GM19452 (cell line): ENCODE measurements around the gene EPHA10.

ENCODE experiments used
- ATAC-seq: cut with Tn5 transposase; IDR thresholded peaks from one replicate; pipeline ENCODE4 v1.9.1; 2021; ENCODE audit not compliant: unreplicated experiment

EPHA10 gene

DNA sequence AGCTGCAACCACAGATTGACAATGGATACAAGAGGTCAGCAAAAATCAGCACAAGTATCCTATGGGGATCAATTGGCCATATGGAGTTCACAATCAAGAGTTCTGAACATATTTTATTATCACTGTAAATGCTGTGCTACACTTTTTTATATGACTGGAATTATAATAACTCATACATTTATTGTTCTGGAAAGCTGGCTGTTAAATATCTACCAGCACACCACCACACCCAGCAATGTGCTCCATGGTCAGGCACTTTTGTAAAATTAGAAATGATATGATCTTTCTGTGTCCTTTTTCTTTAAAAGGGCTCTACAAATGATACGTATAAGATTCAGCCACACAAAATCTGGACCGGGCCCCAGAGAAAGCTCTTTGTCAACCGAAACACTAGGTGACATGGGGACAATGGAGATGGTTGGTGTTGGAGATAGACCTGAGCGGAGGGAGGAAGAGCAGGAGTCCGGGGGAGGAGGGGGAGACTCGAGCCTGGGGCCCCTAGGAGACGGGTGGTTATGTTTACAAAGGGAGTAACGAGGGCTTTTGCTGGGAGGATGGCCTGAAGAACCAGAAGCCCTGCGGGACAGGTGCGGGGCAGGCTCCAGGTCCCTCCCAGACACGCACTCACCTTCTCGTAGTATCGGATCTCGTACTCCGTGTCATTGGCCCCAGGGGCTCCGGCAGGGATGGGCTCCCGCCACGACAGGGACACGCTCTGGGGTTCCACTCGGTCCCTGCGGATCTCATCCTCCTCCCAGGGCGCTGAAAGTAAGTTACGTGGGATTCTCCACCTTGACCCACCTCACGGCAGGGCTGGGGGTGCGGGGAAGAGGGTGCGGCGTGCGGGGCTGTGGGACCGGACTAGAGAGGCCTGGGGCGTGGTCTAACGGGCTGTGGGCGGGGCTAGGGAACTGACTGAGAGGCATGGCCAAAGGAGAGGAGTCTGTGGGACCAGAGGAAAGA lies 30.0 kb downstream of the EPHA10 start:
- ATAC-seq = no peak

DNA sequence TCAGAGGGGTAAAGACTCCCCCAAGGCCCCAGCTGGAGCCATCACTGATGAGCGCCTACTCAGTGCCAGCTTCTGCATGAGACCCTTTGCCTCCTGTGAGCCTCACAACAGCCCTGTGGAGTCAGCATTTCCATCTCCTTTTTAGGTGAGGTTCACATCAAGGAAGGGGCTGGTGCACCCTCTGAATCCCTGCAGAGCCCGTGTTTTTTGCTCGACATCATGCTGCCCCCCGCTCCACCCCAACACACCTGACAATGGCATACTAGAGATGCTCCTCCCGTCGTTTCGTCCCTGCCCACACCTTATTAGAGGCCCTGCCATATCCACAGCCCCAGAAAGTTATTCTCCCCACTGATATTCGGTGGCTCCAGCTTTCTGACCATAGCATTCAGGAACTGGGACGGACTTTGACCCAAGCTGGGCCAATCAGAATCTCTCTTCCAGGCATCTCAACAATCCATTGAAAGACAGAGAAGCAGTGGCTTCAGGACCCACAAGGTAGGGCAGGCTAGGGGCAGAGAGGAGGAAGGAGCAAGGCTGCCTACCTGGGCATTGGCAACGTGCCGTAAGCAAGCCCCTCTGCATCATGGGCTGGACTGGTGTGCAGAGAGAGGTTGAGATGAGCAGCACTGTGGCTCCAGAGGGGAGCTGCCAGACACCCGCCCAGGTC lies 32.7 kb downstream of the EPHA10 start:
- no peak for ATAC-seq

DNA sequence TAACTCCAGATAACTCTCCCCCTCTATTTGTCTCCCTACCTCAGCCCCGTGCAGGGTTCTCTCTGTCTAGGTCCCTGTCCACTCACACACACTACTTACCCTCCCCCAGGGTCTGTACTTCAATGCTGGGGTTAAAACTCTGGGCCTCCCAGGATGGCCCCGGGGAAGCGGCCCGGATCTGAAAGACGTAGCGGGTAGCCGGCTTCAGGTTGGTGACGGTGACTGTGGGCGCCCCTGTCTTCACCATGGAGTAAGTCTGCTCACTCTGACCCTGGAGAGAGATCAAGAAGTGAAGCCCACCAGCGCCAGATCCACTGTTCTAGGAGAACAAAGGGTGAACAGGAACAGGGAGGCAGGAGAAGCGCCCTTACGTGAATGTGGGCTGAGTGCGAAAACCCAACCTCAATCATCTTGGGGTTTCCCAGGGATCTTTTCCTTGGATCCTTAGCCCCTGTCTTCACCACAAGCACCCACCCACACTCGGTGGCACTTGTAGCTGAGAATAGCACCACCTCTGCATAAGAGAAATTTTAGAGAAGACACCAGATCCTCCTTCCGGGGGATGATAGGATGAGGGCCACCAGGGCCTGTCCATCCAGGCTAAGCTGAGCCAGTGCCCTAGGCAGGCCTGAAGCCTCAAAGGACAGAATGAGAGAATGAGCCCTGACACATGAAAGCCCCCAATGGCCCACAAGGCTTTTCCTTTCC lies 33.5 kb downstream of the EPHA10 start:
- no peak for ATAC-seq

DNA sequence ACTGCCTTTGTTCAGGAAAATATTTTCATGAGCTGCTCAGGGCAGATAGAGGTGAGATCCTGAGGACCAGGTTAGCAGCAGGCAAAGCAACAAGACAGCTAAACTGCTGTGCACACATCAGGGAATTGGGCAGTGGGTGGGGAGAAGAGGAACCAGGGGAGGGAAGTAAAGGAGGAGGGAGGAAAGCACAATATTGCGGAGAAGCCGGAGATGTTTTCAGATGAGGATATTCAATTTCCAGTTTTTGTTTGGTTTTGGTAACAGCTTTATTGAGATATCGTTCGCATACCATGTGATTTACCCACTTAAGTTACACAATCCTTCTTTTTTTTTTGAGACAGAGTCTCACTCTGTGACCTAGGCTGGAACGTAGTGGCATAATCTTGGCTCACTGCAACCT lies 34.5 kb downstream of the EPHA10 start:
- ATAC-seq = no peak

DNA sequence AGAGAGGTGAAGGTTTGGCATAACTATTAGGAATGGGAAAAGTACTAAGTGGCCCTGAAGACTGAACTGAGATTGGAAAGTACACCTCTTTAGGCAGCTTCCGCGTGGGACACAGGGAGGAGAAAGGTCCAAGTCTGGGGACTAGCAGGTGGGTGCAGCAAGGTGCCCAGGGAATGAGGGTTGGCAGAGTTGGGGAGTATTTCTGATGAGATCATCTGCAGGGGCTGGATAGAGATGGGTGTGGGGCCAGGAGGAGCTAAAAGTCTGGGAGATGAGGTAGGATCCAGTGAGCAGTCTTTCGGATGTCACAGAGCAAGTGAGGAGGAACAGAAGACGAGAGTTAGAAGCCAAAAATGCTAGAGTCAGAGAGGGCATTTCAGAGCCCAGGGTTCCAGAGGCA lies 36.5 kb downstream of the EPHA10 start:
- no peak for ATAC-seq

DNA sequence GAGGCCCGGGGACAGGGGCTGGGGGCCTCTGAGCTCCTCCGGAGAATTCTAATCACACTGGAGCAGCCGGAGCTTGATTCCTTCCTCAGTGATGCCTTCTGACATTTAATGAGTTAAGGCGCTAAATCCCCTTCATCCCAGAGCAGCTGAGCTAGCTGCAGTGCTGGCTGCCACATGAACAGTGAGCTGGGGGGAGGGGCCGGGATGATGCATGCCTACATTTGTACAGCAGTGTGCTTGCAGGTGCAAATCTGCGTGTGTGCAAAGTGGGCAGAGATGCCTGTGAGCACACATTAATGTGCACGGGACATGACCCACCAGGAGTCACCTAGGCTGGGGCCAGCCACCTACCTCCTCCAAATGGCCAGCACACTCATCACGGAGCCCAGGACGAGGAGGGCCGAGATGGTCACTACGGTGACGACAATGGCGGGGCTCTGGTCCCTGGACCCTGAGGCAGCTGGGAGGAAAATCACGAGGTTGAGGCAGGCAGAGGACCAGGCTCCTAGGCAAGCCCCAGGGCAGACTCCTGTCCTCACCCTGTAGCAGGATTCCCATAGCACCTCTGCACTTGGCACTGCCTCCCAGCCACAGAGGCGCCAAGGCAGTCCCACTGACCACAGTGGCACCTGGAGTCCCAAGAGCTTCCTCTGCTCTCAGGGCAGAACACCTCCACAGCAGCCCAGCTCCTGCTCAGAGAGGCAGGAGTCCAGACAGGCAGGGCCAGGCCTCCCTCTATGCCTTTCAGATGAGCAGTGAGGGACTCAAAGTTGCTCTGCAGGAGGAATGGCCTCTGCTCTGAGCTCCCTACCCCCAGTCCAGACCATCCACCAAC lies 38.0 kb downstream of the EPHA10 start:
- ATAC-seq = no peak

DNA sequence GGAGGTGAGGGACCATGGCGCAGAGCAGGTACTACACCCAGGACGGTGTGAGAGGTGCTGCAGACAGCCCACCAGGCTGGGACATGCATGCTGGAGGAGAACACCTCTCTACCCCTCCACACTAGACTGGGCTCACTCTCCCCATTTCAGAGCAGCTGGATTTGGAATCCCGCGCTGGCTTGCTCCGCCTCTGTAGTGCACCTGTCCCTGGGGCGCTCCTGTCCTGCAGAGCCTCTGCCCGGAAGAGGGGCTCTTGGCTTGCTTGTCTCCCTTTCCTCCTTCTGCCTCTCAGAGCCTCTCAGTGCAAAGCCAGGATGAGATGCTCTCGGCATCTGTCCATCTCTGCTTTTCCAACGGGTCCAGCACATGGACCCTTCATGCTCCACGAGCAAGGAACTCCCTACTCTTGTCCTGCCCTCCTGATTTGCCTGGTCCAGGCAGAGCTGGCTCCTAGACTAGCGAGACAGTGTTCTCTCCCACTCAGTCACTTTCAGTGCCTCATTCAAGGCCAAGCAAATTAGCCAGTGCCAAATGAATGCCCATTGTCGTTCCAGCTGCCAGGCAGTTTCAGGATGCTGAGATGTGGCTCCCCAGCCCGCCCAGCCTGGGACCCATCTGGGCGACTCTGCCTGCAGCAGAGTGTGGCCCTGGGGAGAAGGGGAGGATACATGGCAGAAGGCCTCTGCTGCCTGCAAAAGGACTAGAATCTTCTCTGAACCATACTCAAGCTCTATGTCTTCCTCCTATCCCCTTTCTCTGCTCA lies 38.9 kb downstream of the EPHA10 start:
- ATAC-seq = no peak

DNA sequence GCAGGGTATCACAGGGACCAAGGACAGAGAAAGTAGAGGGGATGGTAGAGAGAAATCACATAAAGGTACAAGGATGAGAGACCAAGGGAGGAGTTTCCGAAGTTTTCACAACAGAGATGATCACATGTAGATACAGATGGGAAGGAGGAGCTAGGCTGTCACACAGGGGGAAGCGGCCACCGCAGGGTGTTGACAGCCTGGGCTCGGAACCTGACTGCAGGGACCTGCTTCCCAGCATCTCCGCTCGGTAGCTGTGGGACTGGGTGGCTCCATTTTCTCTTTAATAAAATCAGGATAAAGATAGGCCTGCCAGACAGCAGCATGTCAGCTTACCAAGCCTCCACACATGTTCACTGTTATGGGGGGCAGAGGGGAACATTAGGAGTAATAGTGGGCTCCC lies 40.3 kb downstream of the EPHA10 start:
- no peak for ATAC-seq

DNA sequence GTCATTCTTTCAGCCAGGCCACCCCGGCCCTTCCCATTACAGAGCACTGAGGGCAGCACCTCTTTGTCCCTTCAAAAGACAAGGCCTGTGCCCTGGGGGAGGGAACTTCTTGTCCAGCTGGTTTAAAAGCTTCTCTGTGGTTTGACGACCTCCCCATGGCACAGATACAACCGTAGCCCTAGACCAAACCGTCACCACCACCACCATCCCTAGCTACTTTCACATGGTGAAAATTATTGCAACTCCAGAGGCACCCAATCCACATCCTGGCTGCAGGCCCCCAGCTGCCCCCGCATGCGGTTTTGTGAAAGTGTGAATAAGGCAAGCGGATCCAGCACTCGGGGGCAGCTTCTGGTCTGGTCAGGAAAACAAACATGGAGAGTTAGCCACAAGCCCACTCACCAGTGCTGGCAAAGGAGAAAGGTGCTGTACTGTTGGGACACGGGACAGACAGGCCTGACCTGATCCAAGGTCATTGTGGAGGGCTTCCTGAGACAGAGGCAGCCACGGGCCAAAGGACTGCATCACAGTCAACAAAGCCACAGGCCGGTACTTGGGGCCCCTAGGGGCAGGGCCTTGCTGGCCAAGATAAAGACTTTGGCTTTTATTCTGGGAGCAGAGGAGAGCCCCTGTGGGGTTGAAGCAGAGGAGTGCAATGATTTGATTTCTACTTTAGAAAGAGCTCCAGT lies 41.4 kb downstream of the EPHA10 start:
- no peak for ATAC-seq

DNA sequence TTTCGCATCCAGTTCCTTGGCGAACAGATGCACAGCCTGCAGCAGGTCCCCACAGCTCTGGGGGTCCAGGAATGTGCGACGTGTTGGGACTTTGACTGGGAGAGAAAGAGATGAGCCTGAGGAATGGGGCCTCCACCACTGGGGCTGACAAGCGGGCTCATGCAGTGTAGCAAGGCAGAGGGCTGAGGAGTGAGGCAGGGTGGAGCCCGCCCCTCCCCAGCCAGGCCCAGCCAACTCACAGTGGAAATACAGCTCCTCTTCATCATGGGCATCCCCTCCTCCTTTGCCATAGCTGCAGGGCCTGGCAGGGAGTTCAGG lies 41.9 kb downstream of the EPHA10 start:
- ATAC-seq = no peak

DNA sequence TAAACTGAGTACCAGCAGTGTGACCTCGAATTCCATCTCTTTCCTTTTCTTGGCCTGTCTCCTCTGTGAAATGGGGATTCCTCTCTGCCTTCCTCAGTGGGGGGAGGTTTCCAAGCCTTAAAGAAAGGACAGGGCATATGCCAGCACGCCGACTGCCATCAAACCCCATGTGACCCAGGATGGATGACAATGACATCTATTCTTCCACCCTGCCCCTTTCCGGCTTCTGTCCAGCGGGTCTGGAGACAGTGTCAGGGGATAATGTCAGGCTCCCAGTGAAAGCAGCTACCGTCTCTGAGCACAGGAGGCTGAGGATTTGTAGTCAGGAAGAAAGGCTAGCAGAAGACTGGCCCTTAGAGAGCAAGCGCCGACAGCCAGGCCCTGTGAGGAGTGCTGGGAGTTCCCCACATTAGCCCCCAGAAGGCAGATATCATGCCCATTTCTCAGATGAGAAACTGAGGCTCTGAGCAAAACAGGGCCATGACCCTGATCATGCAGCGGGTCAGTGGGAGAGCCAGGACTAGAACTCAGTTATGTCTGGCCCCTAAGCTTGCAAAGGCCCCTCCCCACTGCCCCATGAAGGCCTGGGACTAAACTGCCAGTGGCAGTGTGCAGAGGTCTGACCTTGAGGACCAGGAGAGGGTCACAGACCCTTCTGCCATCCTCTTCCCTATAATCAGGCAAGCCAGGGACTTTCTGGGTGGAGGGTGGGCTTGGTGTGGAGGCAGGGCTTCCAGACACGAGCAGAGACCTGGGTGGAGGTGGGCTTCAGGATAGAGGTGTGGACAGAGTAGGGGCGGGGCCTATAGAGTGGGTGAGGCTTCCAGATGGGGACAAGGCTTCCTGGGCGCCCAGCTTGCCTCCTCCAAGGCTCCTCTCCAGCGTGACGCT lies 42.5 kb downstream of the EPHA10 start:
- no peak for ATAC-seq

DNA sequence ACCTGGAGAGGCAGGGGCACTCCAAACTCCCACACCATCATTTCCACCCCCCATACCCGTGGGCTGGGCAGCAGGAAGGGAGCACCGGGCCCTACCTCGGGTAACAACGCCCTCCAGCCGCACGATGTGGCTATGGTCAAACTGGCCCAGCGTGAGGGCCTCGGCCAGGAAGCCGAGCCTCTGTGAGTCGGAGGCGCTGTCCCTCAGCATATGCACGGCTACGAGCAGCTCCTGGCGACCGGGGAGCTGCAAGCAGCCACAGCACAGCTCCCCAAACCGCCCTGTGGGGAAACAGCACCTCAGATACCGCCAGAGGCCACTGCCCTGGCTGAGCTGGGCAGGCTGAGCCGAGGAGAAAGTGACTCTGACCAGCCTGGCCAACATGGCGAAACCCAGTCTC lies 43.4 kb downstream of the EPHA10 start:
- ATAC-seq = no peak

DNA sequence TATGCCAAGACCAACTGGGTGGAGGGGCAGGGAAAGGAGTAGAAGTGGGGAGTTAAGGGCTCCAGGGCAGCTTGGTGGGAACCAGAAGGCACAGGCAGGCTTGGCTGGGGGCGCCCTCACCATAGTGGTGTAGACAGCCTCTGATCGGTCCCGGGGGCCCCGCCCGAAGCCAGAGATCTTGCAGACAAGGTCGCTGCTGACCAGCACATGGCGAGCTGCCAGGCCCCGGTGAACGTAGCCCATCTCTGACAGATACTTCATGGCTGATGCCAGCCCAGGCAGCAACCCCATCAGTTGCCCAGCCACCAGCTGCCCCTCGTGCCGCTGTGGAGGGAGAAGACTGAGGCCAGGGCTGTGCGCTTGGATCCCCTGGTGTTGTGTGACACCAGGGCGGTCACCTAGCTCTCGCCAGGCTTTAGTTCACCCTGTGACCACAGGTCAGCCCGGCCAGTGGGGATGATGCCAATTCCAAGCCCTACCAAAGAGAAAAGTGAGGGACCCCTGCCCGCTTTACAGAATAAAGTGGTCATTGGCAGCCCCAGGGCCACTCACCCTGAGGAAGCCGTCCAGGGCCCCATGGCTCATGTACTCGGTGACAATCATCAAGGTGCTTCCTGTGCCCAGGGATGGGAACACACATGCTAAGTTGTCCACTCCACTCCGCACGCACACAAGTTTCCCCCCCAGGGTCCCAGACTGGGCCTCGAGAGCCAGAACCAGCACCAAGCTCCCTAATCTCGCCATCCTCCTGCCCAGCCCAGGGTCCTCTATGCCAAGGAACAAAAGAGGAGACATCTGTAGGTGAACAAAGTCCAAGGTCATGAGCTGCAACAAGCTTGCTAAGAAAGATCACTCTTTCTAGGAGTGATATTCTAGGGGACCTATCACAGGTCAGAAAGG lies 44.4 kb downstream of the EPHA10 start:
- no peak for ATAC-seq

DNA sequence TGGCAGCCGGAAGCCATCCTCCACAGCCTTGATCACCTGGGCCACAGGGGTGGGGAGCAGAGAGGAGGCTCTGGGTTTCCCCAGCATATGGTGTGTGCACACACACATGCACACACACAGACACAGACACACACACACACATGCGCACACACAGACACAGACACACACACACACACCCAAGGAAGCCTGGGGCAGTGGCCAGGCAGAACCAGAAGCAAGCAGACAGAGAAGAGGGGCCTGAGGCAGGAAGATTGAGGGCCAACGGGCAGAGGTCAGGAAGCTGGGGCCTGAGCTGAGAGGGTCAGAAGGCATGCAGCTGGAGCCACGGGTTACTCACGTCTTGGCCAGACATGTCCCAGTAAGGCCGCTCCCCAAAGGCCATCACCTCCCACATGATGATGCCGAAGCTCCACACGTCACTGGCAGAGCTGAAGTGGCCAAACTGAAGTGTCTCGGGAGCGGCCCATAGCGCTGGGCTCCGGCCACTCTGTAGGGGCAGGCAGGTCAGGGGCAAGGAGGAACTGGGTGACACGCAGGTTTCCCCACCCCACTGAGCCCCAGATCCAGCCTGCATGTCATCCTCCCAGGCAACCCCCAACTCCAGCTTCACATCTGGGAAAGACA lies 45.2 kb downstream of the EPHA10 start:
- ATAC-seq = no peak

DNA sequence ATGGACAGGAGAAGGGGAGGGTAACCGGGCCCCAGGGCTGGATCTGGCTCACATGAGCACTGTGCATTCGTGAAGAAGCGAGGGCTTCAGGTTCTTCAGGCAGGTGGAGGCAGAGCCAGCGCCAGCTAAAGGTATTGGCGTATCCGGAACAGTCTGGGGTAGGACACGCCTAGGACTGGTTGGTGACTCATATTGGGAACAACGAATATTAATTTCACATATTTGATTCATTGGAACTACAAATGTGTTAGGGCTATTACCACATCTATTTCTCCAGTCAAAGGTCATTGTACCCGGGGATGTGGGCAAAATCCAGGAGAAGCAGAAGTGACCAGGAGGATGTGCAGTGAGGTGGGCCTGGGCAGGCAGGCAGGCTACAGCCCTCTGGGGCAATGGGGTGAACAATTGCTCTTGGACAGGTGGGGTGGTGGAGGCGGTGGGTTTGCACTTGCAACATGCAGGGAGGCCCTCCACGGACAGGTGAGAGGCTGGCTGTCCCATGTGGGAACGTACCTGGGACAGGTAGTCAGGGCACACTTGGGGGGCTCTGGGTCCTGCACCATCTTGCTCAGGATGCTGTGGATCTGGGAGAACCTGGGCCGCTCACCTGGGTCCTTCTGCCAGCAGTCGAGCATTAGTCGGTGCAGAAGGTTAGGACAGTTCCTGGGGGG lies 45.9 kb downstream of the EPHA10 start:
- no peak for ATAC-seq

DNA sequence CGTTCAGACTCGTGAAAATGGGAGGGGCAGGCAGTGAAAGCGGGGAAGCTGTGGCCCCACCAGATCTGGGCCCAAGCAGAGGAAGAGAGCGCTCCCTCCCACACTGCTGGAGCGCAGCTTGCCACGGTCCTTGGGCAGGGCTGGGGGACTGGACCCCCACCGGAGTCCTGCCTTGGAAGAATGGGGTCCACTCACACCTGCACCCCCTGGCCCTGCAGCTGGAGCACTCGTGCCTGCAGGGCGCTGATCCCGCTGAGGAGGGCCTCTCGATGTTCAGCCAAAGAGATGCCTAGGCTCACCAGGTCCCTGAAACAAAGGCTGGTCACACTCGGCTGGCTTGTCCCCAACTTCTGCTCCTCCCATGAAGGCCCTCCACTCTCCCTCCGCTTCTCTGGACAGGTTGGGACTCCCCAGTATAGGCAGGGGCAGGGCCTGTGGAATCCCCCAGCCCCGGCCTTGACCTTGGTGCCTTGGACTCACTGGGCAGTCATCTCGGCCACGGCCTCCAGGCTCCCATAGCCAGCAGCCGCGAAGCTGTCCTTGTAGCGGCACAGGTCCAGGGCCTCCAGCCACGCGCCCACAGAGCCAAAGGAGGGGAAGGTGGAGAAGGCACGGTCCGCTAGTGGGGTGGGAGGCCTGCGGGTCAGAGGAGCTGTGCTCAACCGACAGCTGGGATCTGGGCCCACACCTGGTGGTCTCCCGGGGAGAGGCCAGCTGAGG lies 46.6 kb downstream of the EPHA10 start:
- no peak for ATAC-seq
